ENCODE results near the gene DHX29.
A peak's percentile ranks its signal among the peaks of the same experiment; 100 is the strongest.

DHX29 gene

DNA sequence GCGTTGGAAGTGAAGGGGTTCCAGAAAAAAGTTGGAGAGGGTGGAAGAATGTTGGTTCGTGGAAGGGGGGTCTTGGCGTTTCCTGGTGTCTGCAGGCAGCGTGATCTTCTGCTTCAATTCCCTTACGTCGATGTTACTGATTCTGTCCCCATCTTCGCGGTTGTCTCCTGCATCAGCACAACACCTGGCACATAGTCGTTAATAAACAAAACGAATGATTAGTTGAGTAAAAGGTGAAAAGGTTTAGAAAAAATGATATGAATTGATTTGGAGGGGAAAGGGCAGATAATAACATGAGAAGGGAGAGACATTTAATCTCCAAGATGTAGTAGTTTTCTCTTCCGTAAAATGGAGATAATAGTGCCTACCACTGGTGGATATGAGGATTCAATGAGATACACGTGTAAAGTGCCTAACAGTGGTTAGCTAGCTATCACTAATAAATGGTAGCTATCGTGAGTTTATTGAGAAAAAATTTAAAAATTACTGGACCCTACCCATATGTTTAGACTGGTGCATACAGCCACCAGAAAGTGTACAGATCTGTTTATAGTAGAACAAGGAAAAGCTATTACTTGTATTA, 851 bp upstream of the DHX29 start:
- peak; percentile 58 for DNase-seq

DNA sequence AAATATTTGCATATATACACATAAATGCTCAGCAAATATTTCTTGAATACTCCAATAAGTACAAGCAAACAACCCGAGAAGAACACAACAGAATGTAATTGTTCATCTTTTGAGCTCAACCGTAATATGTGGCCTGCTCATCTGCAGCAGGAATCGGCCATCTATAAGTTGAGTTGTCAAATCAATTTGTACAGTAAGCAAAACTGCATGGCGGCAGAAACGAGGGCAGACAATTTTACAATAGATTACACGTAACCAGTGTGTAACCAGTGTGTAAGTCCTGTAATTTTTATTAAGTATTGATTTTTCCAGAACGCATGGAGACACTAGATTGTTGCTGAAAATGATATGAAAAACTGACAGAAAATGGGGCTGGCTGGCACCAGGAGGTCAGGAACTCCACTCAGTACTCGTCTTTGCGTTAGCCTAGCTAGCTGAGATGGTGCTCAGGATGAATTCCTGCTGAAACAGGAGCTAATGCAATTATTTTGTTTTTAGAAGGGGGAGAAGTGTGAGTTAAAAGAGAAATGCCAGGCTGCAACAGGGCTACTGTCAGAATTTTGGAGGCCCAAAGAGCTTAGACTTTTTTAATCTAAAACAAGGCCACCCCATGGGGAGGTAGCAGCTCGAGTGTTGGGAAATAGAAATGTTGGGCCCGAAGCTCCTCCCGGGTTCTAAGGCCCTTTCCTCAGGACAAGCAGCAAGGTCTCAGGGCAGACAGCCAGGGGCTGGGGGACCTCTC, 682 bp downstream of the DHX29 start:
- peak; percentile 58 for DNase-seq

DNA sequence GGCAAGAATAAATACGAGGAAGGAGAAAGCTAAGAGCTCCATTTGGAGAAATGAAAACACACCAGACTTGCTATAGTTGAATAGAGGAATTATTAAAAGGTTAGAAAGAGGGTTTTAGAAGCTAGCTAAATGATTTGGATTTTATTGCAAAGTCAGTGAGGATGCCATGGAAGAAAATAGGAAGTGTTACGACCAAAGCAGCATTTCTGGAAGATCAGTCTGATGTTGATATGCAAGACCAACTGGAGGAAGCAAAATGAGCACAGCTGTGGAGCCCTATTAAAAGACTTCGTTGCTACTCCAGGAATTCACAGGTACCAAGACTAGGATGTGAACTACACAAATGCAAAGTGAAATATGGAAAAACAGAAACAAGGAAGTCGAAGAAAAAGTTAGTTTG, 2.1 kb downstream of the DHX29 start:
- DNase-seq: no peak

DNA sequence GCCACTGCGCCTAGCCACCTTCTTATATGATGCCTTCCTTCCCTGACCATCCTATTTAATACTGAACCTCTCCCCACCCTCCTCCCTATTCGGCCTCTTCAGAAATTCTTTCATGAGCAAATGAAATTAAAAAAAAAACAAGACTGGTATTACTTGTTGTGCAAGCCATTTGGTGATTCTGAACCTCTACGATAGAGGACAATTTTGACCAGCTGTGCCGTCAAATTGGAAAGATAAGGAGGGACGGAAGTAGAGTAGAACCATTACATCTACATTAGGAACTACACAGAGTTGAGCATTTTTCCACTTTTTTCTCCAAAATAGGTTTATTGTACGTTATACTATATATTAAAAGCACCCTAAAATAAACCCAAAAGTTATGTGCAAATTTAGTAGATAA, 2.9 kb downstream of the DHX29 start:
- DNase-seq: no peak

DNA sequence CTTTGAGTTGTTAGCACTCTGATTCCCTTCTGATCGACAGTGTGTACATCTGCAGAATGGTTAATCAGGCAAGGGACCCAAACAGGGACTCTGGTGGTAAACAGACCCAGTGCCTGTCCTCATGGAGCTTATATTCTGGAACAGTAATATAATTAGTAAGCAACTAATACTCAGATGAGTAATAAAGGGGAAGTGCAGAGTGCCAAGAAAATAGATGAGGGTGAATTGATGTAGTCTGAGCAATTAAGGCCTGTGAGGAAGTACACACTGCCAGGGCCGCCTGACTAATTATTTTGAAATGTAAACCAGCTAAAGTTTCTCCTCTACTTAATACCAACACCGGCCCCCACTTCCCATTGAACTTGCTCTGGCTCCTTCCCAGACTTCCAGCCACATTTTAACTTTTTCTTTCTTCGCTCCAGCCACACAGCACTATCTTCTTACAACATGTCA, 4.2 kb downstream of the DHX29 start:
- no peak for DNase-seq

DNA sequence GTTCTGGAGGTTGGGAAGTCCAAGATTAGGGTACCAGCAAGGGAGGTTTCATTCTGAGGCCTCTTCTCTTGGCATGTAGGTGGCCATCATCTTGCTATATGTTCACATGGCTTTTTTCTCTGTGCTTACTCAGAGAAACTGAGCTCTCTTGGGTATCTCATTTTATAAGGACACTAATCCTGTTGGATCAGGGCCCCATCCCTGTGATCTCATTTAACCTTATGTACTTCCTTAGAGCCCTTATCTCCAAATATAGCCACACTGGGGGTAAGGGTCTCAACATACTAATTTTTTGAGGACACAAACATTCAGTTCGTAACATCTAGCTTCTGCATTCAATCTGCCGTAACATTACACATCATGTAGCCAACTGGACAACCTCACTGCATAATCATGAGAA, 6.6 kb downstream of the DHX29 start:
- DNase-seq: no peak

DNA sequence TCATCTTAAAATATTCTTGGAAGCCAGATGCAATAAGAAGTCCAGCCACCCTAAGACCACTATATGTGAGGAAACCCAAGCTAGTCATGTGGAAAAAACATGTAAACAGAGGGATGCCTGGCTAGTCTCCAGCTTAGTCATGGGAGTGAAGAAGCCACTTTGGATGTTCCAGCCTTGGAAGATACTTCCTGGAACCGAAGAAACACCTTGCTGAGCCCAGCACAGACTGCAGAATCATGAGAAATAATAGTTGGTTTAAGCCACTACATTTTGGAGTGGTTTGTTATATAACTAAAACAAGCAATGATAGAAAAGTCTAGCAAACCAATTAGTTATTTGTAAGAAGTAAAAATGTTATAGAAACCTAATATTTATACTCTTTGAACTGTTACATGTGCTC, 12.6 kb downstream of the DHX29 start:
- no peak for DNase-seq

DNA sequence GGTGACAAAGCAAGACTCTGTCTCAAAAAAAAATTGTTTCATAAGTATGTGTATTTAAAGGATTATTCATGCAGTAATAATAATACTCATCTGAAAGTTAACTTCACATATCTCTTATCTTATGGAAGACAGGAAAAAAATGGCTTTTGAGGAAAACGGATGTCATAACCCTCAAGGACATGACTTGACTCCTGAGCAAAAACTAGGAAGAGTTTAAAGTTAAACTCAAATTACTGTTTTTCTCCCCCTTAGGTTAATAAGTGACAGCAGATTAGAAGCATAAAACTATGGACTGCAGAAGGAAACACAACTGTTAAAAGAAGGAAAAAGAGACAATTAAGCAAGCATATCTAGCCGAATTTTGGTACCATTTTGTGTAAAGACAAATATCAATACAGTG, 16.5 kb downstream of the DHX29 start:
- DNase-seq: no peak

DNA sequence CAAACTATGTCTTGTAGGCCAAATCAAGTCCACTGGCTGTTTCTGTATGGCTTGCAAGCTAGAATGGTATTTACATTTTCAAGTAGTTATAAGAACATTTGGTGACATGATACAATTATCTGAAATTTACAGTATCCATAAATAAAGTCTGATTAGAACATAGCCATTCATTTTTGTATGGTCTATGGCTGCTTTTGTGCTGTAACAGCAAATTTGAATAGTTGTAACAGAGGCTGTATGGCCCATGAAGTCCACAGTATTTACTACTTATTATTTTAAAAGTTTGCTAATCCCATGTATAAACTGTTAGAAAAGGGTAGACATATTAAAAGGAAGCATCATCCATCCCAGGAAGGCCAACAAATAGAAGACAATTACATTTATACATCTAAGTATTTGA, 17.7 kb downstream of the DHX29 start:
- no peak for DNase-seq

DNA sequence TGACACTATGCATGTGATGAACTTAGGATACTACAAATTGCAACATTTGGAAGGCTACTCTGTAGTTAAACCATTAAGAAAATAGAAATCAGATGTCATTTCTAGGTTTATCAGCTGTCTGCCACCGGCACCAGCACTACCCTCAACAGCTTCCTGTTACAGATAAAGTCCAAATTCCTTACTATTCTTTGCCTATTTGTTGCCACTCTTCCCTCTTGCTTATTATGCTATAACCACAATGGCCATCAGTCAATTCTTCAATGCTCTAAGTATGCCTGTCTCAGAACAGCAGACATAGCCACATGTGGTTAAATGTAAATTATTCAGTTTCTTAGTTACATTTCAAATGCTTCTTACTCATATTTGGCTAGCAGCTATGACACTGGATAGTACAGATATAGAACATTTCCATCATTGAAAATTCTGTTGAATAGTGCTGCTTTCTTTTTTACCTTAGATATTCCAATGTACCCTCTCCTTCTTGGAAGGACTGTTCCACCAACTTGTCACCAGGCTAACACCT, 21.0 kb downstream of the DHX29 start:
- no peak for DNase-seq

DNA sequence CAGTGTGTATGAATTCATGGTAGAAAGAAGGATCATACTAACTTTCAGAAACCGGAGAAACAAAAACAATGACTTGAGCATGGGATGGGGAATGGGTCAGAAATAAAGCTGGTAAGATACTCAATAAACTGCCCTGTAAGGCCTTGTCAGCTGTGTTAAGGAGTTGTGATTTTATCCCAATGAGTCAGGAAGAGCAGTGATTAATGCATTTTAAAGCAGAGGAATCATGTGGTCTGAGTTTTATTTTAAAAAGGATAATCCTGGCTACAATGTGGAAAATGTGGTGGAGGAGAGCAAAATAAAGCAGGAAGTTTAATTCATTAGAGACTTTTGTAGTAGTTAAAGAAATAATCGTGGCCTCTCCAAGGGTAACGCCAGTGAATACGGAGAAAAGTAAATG, 28.7 kb downstream of the DHX29 start:
- DNase-seq: no peak

DNA sequence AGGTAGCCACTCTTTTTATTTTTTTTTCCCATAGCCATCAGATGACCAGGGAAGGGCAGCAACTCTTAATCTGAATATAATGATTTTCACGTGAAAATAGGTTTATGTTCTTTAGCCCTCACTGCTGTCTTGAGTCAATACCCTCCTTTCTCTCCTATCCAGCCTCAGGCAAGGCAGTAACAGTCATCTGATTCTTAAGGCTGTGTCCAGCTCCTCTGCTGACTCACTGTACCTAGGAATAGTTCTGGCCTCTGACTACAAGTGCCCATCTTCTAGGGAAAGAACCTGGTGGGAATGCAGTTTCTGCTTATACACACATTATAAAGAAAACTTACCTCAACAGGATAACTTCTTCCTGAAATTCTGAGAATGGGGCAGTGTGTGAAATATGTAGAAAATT, 30.7 kb downstream of the DHX29 start:
- DNase-seq: no peak

DNA sequence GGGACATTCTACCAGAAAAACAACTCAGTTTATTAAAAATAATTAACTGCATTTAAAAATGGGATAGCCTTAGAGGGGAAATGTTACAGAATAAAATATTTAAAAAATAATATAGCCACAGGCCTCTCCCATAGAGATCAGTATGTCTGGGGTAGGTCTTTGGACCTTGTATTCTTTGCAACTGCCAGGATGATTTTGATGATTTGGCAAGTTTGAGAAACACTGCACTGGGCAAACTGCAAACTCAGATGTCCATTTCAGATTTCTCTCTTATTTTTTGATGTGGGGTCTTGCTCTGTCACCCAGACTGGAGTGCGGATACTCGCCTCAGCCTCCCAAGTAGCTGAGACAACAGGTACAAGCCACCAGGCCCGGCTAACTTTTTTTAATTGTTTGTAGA, 49.2 kb downstream of the DHX29 start:
- no peak for DNase-seq

DNA sequence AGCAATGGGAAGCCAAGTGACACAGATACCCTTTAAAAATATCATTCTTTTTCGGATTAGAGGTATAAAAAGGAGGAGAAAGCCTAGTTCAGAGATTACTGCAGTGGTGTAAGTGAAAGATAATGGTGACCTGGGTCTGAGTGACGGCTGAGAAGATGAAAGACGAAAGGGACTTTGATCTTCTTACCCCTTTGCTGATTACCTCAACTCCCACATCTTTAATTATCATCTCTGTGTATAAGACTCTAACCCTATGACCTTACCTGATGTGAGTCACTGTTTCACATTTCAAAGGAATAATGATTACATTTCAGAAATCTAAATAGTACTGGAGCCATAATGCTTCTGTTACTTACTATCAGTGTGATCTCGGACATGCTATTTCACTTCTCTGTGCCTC, 52.7 kb downstream of the DHX29 start:
- DNase-seq: no peak

DNA sequence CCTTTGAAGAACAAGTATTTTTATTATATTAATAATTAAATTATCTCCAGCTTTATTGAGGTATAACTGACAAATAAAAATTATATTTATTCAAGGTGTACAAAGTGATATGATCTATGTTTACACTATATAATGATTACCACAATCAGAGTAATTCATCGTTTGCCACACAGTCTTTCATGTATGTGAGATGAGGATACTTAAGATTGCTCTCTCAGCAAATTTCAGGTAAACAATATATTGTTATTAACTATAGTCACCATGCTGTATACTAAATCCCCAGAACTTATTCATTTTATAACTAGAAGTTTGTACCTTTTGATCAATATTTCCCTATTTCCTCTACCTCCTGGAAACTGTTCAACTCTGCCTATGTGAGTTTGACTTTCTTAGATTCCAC, 57.4 kb downstream of the DHX29 start:
- DNase-seq: no peak

DNA sequence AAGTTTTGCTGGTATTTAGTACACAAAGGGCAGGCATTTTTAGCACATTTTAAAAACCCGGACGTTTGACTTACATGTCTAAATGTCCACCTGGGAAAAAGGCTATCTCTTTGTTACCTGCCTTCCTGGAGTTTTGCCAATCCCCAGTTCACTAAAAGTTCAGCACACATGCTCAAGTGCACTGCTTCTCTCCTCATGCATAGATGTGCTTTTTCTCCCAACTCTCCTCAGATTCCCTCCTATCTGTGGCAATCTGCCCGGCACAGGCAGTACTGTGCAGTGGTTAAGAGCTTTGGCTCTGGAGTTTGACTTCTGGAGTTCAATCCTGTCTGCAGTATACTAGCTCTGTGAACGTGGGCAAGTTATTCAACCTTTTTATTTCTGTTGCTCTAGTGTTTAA, 65.7 kb downstream of the DHX29 start:
- peak; percentile 93 for DNase-seq

DNA sequence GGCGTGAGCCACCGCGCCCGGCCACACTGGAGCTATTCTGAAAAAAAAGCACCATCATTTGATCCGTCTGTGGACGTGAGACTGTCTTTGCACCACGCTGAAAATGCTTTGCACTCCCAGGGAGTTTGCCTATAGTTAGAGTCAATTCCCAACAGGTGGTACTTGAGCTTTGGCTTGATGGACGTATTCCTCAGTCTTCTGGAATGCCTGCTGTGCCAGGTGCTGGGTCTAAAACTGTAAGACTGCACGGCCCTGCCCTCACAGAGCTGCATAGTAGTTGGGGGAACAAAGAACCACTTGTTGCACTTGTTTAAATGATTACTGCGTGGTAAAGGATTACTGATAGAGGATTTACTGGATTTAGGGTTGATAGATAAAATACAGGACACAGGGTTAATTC, 70.7 kb downstream of the DHX29 start:
- peak; percentile 60 for DNase-seq

DNA sequence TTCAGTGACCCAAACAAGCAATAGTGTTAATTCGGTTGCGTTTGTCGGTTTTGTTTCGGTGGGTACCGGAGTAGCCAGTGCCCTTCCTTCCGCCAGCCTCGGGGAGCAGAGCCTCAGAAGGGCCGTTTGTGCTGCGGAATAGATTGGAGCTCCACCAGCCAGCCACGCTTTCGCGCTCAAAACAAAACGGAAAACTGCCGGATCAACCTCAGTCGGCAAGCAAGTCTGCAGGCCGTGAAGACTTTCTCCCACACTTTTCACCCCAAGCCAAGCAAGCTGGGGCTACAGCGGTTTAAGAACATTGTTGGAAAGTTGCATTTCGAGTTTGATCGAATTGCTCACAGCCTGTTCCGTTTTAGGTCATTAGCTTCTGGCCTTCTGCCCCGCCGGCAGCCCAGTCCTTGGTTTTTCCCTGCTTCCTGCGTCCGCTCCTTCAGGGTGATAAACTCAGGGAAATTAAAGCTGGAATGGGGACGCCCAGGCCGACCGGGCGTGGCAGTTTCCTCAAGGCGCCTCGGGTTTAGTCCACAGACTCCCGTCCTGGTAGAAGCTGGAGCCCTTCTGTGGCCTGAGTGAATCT, 73.3 kb downstream of the DHX29 start:
- peak; percentile 87 for DNase-seq

DNA sequence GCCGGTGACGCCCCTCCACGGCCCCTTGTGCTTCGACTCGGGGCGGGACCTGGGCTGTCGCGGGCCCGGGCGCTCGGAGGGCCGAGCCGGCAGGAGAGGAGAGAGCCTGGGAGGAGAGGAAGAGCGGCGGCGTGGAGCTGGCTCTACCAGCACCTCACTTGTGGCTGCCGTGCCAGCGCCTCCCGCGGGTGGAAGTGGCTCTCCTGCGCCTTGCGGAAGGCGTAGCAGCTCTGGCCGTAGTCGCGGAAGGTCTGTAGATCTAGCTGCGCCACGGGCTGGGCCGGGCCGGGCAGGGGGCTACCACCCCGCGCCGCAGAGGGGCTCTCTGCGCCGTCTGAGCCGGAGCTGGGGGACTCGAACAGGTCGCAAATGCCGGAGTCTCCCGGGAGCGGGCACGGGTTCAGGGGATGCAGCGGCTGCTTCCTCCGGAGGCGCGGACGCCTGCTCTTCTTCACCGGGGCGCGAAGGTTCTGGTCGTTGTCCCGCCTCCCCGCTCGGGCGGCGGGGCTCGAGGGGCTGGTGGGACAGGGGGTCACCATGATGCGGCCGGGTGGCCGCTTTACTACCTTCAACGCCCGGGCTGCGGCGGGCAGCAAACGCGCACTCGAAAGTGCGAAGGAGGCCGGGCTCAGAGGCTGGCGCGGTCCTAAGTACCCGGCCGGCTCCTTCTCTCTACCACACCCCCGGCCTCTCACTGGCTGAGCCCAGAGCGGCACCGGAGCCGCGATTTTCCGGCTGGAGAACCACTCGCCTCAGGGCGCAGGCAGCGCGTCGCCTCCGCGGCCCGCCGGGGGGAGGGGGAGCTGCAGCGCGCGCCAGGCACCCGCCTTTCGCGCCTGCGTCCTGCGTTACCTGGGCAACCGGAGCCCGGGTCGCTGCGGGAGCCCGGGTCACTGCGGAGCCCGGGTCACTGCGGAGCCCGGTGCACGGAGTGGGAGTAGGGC, 74.2 kb downstream of the DHX29 start, which contains the start of gene CCNO:
Gene CCNO, minus strand, starts transcription at position 624 of the 944 bp plus-strand sequence. Its CDS starts 85 bp downstream, at position 539.
- peak; percentile 99 for DNase-seq

DNA sequence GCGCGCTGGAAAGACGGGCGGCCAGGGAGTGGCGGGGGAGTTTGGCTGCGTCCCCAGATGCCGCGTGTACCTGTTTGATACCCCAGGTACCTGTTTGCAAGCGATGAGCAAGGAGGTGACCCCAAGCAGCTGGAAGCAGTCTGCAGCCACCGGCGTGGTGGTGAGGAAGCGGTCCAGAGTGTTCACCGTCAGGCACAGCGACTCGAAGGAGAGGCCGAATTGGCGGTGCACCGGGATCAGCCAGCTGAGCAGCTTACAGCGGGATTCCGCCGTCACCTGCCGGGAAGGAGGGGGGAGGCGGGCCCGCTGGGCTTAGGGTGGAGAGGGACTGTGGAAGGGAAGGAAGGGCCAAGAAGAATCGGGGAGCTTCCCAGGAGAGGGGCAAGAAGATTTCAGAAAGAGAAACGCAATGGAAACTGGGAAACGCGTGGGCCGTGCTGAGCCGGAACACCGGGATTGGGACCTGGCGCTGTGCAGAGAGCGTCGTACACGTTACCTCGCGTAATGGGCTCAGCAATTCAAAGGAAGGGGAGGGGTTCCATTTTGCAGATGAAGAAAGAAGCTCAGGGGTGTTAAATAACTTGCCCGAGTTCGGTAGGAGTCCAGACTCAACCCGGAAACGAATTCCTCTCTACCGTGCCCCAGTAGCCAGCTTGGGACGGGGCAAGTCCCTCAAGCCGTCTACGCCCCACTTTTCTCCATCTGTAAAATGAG, 75.1 kb downstream of the DHX29 start:
- peak; percentile 84 for DNase-seq

DNA sequence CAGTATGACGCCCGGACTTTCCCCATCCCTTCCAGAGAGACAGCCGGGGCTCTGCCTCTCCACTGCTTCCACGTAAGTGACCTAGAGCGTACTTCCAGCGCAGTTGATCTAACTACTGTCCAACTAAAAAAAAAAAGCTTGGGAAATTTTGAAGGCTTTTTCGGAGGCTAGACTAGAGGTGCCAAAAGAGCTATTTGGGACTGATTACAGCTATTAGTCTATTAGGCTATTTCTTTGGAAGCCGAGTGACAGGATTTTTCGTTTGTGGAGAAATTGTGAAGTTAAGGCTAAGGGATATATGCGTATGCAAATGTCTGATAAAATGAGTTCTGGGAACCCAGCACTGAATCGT, 75.6 kb downstream of the DHX29 start:
- DNase-seq: no peak
